Thymus (tissue), 2 donors: ENCODE data around the gene B4GALT1. TPM values are rescaled to one million over a fixed set of nuclear protein-coding genes. Genes with fewer than 3 reads are reported as not detected.

Experiments used
- polyA plus RNA-seq: library from polyadenylated mRNA; stranded (reverse); fragments of 200-250 nt; gene quantifications from one replicate; pipeline ENCODE4 v1.2.3, GENCODE V29; 2013
- total RNA-seq: library from RNA; stranded (reverse); fragments of 120-200 nt; gene quantifications from one replicate; pipeline ENCODE4 v1.2.4, GENCODE V29; 2013
- donor health status: healthy.

Gene B4GALT1
- total and polyA plus RNA-seq, 2 donors: 6.9 to 37.1 TPM

Other genes with a start within 250 kb of the B4GALT1 start
- gene APTX, start 165.7 kb downstream of the B4GALT1 start, total RNA-seq: 24.9 TPM
- 44.6 TPM for gene APTX, start 165.7 kb downstream of the B4GALT1 start, polyA plus RNA-seq
- 138 TPM for gene DNAJA1, start 142.1 kb downstream of the B4GALT1 start, total RNA-seq
- 86.5 TPM for gene DNAJA1, start 142.1 kb downstream of the B4GALT1 start, polyA plus RNA-seq
- gene SMU1, start 90.7 kb downstream of the B4GALT1 start, total RNA-seq: 27.3 TPM
- gene SMU1, start 90.7 kb downstream of the B4GALT1 start, polyA plus RNA-seq: 14.9 TPM
- 0.38 TPM for gene SPINK4, start 72.8 kb upstream of the B4GALT1 start, total RNA-seq
- 2.1 TPM for gene SPINK4, start 72.8 kb upstream of the B4GALT1 start, polyA plus RNA-seq
- gene BAG1, start 97.4 kb upstream of the B4GALT1 start, total RNA-seq: 50.0 TPM
- gene BAG1, start 97.4 kb upstream of the B4GALT1 start, polyA plus RNA-seq: 88.8 TPM
- gene CHMP5, start 97.7 kb upstream of the B4GALT1 start, total RNA-seq: 79.8 TPM
- 118 TPM for gene CHMP5, start 97.7 kb upstream of the B4GALT1 start, polyA plus RNA-seq
- gene NFX1, start 123.2 kb upstream of the B4GALT1 start, total RNA-seq: 23.3 TPM
- gene NFX1, start 123.2 kb upstream of the B4GALT1 start, polyA plus RNA-seq: 15.5 TPM
- gene AQP7, start 235.2 kb upstream of the B4GALT1 start, total RNA-seq: 0.24 TPM
- gene AQP7, start 235.2 kb upstream of the B4GALT1 start, polyA plus RNA-seq: 1.3 TPM